ENCODE data around the gene DENND1C. TPM values are rescaled to one million over a fixed set of nuclear protein-coding genes. Genes with fewer than 3 reads are reported as not detected.
A peak's percentile ranks its signal among the peaks of the same experiment; 100 is the strongest.

DENND1C gene
- total RNA-seq, 1 experiment from 2014 or later, result 0.11 TPM

- no peaks in the 10 kb centered on the region for H3K9me3 ChIP-seq (ENCODE audit: low read depth, low read length, poor library complexity, severe bottlenecking)
- peak overlapping the region; percentile 29 for H3K4me3 ChIP-seq (ENCODE audit: low read depth, low read length, poor library complexity, severe bottlenecking)
- POLR2A ChIA-PET (ENCODE audit: low non-redundant PET), result interaction anchor here (0.6 to 1.0 kb wide), 2 partner anchors 54 to 400 kb away, joined by 3 read pairs; partner anchors contain the start of gene TNFSF9
- intact Hi-C loops (cut with micrococcal nuclease; ENCODE audit: unreplicated experiment), result no loop called here
- no peaks in the 10 kb centered on the region for H3K36me3 ChIP-seq (ENCODE audit: insufficient read depth, low read length, poor library complexity, severe bottlenecking)
- DNase-seq (ENCODE audit: low spot score), result peak; percentile 96
- CTCF ChIA-PET, result interaction anchor here (0.6 to 0.9 kb wide), 2 partner anchors 15 to 40 kb away, joined by 3 read pairs; no protein-coding TSS in a partner anchor
- H3K27me3 ChIP-seq (replicated peaks; ENCODE audit: insufficient read depth, low read depth, low read length, poor library complexity), result no peaks in the 10 kb centered on the region
- H3K4me1 ChIP-seq (ENCODE audit: insufficient read depth, low read length, poor library complexity, severe bottlenecking), result peaks cover 5% of the 10 kb centered on the region
- BruUV-seq (replicated peaks), result no TSS peak
- peak overlapping the region; percentile 22 for H3K27ac ChIP-seq (ENCODE audit: low read depth, low read length, poor library complexity, severe bottlenecking)
- TF ChIP-seq EZH2 (IDR thresholded peaks at IDR 0.05; ENCODE audit: borderline replicate concordance, low read depth, low read length, poor library complexity, severe bottlenecking), result no peak
- TF ChIP-seq, protein P1, sequence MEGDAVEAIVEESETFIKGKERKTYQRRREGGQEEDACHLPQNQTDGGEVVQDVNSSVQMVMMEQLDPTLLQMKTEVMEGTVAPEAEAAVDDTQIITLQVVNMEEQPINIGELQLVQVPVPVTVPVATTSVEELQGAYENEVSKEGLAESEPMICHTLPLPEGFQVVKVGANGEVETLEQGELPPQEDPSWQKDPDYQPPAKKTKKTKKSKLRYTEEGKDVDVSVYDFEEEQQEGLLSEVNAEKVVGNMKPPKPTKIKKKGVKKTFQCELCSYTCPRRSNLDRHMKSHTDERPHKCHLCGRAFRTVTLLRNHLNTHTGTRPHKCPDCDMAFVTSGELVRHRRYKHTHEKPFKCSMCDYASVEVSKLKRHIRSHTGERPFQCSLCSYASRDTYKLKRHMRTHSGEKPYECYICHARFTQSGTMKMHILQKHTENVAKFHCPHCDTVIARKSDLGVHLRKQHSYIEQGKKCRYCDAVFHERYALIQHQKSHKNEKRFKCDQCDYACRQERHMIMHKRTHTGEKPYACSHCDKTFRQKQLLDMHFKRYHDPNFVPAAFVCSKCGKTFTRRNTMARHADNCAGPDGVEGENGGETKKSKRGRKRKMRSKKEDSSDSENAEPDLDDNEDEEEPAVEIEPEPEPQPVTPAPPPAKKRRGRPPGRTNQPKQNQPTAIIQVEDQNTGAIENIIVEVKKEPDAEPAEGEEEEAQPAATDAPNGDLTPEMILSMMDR (conservative IDR thresholded peaks at IDR 0.05; ENCODE audit: low read depth, low read length), result no peak
Measured at GRCh38 chr19:6476155-6476895, 5.3 kb downstream of the DENND1C start.

GRCh38 chr19:6475321-6476108 lies 6.1 kb downstream of the DENND1C start:
- Histone ChIP-seq H3K36me3 (ENCODE audit: insufficient read depth, low read length, poor library complexity, severe bottlenecking) (no peaks in the 10 kb centered on the region), H3K9me3 (ENCODE audit: low read depth, low read length, poor library complexity, severe bottlenecking) (no peaks in the 10 kb centered on the region), H3K27ac (ENCODE audit: low read depth, low read length, poor library complexity, severe bottlenecking) (no peak overlapping the region), H3K4me3 (ENCODE audit: low read depth, low read length, poor library complexity, severe bottlenecking) (peak overlapping the region; percentile 29), H3K27me3 (replicated peaks; ENCODE audit: insufficient read depth, low read depth, low read length, poor library complexity) (no peaks in the 10 kb centered on the region), H3K4me1 (ENCODE audit: insufficient read depth, low read length, poor library complexity, severe bottlenecking) (peaks cover 5% of the 10 kb centered on the region)
- DNase-seq (ENCODE audit: low spot score), result no peak
- ChIA-PET POLR2A (ENCODE audit: low non-redundant PET) (no interaction called here), CTCF (interaction anchor here (0.9 kb wide), 1 partner anchor 41 kb away, joined by 3 read pairs; no protein-coding TSS in a partner anchor)
- no TSS peak for BruUV-seq (replicated peaks)
- intact Hi-C loops (cut with micrococcal nuclease; ENCODE audit: unreplicated experiment), result no loop called here
- TF ChIP-seq EZH2 (IDR thresholded peaks at IDR 0.05; ENCODE audit: borderline replicate concordance, low read depth, low read length, poor library complexity, severe bottlenecking), result no peak
- TF ChIP-seq, protein P1 (conservative IDR thresholded peaks at IDR 0.05; ENCODE audit: low read depth, low read length), result no peak

GRCh38 chr19:6473647-6474046 lies 7.9 kb downstream of the DENND1C start:
- intact Hi-C loops (cut with micrococcal nuclease; ENCODE audit: unreplicated experiment), result no loop called here
- H3K4me3 ChIP-seq (ENCODE audit: low read depth, low read length, poor library complexity, severe bottlenecking), result no peak overlapping the region
- H3K4me1 ChIP-seq (ENCODE audit: insufficient read depth, low read length, poor library complexity, severe bottlenecking), result peaks cover 5% of the 10 kb centered on the region
- DNase-seq (ENCODE audit: low spot score), result no peak
- no peaks in the 10 kb centered on the region for H3K9me3 ChIP-seq (ENCODE audit: low read depth, low read length, poor library complexity, severe bottlenecking)
- POLR2A ChIA-PET (ENCODE audit: low non-redundant PET), result no interaction called here
- CTCF ChIA-PET, result interaction anchor here (0.7 kb wide), 1 partner anchor 18 kb away, joined by 4 read pairs; no protein-coding TSS in a partner anchor
- H3K27ac ChIP-seq (ENCODE audit: low read depth, low read length, poor library complexity, severe bottlenecking), result no peak overlapping the region
- no TSS peak for BruUV-seq (replicated peaks)
- no peak for TF ChIP-seq EZH2 (IDR thresholded peaks at IDR 0.05; ENCODE audit: borderline replicate concordance, low read depth, low read length, poor library complexity, severe bottlenecking)
- TF ChIP-seq, protein P1 (conservative IDR thresholded peaks at IDR 0.05; ENCODE audit: low read depth, low read length), result no peak
- no peaks in the 10 kb centered on the region for H3K27me3 ChIP-seq (replicated peaks; ENCODE audit: insufficient read depth, low read depth, low read length, poor library complexity)
- no peaks in the 10 kb centered on the region for H3K36me3 ChIP-seq (ENCODE audit: insufficient read depth, low read length, poor library complexity, severe bottlenecking)
